GM23338 (cell line): Measurements from ENCODE around the gene TSPAN3.

Experiments used
- CREB1 ChIP-seq: fragments of 250-450 bp; sonication (Bioruptor Pico); IDR thresholded peaks from 2 replicates; pipeline ENCODE4 v1.5.0; 2020; ENCODE audit warnings: low read depth, mild to moderate bottlenecking, moderate library complexity
- CTCF ChIP-seq, 2 experiments: fragments of 200-600 bp in 1 of 2; sonication (generic) in 1 of 2; conservative IDR thresholded peaks; 2 replicates each; pipeline versions ENCODE4 v1.5.1 to v1.6.1; 2016 to 2017; ENCODE audit warnings: antibody characterized with exemption in 2 of 2, low read depth in 2 of 2, mild to moderate bottlenecking in 2 of 2, moderate library complexity in 1 of 2
- EZH2 ChIP-seq: fragments of 200-600 bp; sonication (generic); IDR thresholded peaks from one replicate; pipeline ENCODE4 v1.8.0; 2017; ENCODE audit warnings: antibody characterized with exemption, mild to moderate bottlenecking, low read depth; ENCODE audit not compliant: unreplicated experiment
- EZH2phosphoT487 ChIP-seq: fragments of 200-600 bp; sonication (generic); IDR thresholded peaks from one replicate; pipeline ENCODE4 v1.8.1; 2018; ENCODE audit warnings: antibody characterized with exemption; ENCODE audit not compliant: unreplicated experiment
- JUNB ChIP-seq: IDR thresholded peaks from one replicate; pipeline ENCODE4 v1.6.1; 2016; ENCODE audit warnings: antibody characterized with exemption; ENCODE audit not compliant: unreplicated experiment
- NANOG ChIP-seq: IDR thresholded peaks from 2 replicates; pipeline ENCODE4 v1.6.1; 2016; ENCODE audit warnings: antibody characterized with exemption, borderline replicate concordance
- POLR2AphosphoS5 ChIP-seq: IDR thresholded peaks from 2 replicates; pipeline ENCODE4 v1.6.1; 2016; ENCODE audit warnings: antibody characterized with exemption, low read depth
- TF ChIP-seq, protein P1 (sequence below): IDR thresholded peaks from one replicate; pipeline ENCODE4 v1.6.1; 2018; ENCODE audit warnings: antibody characterized with exemption; ENCODE audit not compliant: unreplicated experiment
- TF ChIP-seq, protein P2 (sequence below): IDR thresholded peaks from 2 replicates; pipeline ENCODE4 v1.6.1; 2016; ENCODE audit warnings: antibody characterized with exemption

DNA sequence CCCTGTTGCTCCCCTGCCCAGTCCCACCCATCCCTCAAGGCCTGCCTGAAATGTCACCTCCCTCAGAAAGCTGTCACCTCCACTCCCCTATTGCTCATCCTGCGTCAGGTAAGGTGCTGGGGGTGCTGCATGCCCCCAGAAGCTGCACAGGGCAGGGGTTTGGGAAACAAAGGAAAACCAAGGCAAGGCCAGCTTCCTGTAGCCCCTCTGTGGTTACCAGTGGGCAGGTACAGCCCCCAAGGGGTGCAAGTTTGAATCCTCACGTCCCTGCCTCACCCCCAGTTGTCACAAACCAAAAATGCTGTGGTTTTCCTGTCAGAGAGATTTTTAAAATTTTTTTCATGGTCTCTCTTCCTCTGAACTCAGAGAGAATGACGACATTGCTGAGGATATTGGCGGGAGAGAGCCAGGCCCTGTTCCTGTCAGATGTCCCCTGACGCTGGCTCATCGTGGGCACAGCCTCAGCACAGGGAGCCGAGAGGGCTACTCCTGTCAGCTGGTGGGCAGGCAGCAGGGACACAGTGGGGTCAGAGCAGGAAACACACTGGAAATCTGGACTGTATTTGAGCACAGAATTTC lies 49.0 kb downstream of the TSPAN3 start:
- TF ChIP-seq CTCF (conservative IDR thresholded peaks at IDR 0.05; ENCODE audit: low read depth in 2 of 2) (no peak), EZH2phosphoT487 (no peak), POLR2AphosphoS5 (no peak), EZH2 (no peak), CREB1 (CRISPR knock-in tag) (no peak), JUNB (no peak), NANOG (no peak)
- TF ChIP-seq, protein P1, sequence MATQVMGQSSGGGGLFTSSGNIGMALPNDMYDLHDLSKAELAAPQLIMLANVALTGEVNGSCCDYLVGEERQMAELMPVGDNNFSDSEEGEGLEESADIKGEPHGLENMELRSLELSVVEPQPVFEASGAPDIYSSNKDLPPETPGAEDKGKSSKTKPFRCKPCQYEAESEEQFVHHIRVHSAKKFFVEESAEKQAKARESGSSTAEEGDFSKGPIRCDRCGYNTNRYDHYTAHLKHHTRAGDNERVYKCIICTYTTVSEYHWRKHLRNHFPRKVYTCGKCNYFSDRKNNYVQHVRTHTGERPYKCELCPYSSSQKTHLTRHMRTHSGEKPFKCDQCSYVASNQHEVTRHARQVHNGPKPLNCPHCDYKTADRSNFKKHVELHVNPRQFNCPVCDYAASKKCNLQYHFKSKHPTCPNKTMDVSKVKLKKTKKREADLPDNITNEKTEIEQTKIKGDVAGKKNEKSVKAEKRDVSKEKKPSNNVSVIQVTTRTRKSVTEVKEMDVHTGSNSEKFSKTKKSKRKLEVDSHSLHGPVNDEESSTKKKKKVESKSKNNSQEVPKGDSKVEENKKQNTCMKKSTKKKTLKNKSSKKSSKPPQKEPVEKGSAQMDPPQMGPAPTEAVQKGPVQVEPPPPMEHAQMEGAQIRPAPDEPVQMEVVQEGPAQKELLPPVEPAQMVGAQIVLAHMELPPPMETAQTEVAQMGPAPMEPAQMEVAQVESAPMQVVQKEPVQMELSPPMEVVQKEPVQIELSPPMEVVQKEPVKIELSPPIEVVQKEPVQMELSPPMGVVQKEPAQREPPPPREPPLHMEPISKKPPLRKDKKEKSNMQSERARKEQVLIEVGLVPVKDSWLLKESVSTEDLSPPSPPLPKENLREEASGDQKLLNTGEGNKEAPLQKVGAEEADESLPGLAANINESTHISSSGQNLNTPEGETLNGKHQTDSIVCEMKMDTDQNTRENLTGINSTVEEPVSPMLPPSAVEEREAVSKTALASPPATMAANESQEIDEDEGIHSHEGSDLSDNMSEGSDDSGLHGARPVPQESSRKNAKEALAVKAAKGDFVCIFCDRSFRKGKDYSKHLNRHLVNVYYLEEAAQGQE = no peak
- TF ChIP-seq, protein P2, sequence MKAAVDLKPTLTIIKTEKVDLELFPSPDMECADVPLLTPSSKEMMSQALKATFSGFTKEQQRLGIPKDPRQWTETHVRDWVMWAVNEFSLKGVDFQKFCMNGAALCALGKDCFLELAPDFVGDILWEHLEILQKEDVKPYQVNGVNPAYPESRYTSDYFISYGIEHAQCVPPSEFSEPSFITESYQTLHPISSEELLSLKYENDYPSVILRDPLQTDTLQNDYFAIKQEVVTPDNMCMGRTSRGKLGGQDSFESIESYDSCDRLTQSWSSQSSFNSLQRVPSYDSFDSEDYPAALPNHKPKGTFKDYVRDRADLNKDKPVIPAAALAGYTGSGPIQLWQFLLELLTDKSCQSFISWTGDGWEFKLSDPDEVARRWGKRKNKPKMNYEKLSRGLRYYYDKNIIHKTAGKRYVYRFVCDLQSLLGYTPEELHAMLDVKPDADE = no peak
